HUES64 (cell line): ENCODE results near the gene CTIF.

ENCODE experiments used
- H3K27ac ChIP-seq: 2 replicates; pipeline ENCODE4 v1.7.0; 2013; ENCODE audit warnings: low read depth, low read length, inconsistent platforms
- H3K27me3 ChIP-seq: 2 replicates; pipeline ENCODE4 v1.6.1; 2013; ENCODE audit warnings: mild to moderate bottlenecking, low read length; ENCODE audit not compliant: insufficient read depth
- H3K36me3 ChIP-seq: 2 replicates; pipeline ENCODE4 v1.6.1; 2013; ENCODE audit warnings: mild to moderate bottlenecking, low read length; ENCODE audit not compliant: insufficient read depth
- H3K4me1 ChIP-seq: 2 replicates; pipeline ENCODE4 v1.6.1; 2013; ENCODE audit warnings: mild to moderate bottlenecking, low read length, moderate library complexity; ENCODE audit not compliant: insufficient read depth
- H3K4me3 ChIP-seq: 2 replicates; pipeline ENCODE4 v1.5.1; 2013; ENCODE audit warnings: mild to moderate bottlenecking, low read length, moderate library complexity
- H3K9ac ChIP-seq: 2 replicates; pipeline ENCODE4 v1.6.1; 2013; ENCODE audit warnings: mild to moderate bottlenecking, low read depth, low read length
- H3K9me3 ChIP-seq: 2 replicates; pipeline ENCODE4 v1.6.1; 2013; ENCODE audit warnings: low read depth, low read length; ENCODE audit not compliant: insufficient read depth
- WGBS: fragments of 150-250, 120-280 bp; methylation state at CpG from one replicate; pipeline ENCODE4 v1.1.7; 2013; ENCODE audit warnings: missing lambda C conversion rate; 5-methylcytosine and 5-hydroxymethylcytosine counted together

CTIF gene

GRCh38 chr18:48676756-48677368 lies 138.0 kb downstream of the CTIF start:
- WGBS = 46% methylated on average over 17 of the region's 17 CpGs
- Histone ChIP-seq H3K9ac (no peak overlapping the region), H3K27me3 (no peaks in the 10 kb centered on the region), H3K4me1 (0 out of 2 replicates have a peak, but pooled peaks cover 3% of the 10 kb centered on the region), H3K4me3 (no peak overlapping the region), H3K36me3 (no peaks in the 10 kb centered on the region), H3K27ac (no peak overlapping the region), H3K9me3 (no peaks in the 10 kb centered on the region)

- 0 out of 2 replicates have a peak, but pooled peaks cover 3% of the 10 kb centered on the region for H3K4me1 ChIP-seq
- H3K9me3 ChIP-seq = no peaks in the 10 kb centered on the region
- H3K9ac ChIP-seq = no peak overlapping the region
- H3K27me3 ChIP-seq = no peaks in the 10 kb centered on the region
- WGBS = 94% methylated on average over 16 of the region's 16 CpGs
- no peaks in the 10 kb centered on the region for H3K36me3 ChIP-seq
- H3K27ac ChIP-seq = no peak overlapping the region
- H3K4me3 ChIP-seq = no peak overlapping the region
Measured at GRCh38 chr18:48678237-48679115, 139.6 kb downstream of the CTIF start.

- 92% methylated on average over 3 of the region's 3 CpGs for WGBS
Measured at GRCh38 chr18:48679236-48679635, 140.4 kb downstream of the CTIF start.

DNA sequence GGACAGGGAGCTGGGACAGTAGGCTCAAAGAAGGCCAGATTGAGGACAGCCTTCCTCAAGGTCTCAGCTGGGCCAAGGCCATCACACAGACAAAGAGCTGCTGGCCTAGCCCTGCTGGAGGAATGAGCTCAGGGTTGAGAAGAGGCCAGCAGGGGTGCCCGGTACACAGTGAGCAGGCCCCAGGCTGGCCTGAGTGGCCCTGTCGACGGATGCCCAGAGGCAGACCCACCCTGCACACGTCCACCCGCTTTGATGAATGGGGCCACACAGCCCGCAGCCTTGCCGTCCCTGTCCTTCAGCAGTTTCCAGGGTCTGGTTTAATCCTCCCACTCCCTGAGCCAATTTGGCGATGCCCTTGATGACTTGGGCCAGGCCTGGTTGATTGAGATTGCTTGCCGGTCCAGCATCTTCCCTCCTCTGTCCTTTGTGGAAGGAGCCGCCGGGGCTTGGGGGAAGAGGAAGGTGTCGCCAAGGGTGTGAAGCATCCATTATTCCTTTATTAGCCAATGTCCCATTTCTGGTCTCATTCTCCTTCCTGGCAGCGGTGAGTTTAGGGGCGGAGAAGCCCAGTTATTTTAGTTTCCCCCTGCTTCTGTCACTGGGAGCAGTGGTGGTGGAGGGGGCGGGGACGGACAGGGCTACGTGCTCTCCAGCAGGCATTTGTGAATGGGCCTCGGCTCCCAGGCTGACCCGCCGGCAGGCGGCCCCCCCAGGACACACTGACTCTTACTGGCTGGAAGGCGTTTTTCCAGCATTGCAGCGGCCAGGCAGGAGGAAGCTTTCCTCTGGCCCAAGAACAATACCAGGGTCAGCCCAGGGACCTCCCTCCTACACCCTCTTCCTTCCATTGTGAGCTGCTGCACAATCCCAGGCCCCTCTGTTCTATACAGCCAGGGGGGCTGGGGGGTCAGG lies 141.8 kb downstream of the CTIF start:
- no peaks in the 10 kb centered on the region for H3K27me3 ChIP-seq
- WGBS = 84% methylated on average over 22 of the region's 23 CpGs

More at GRCh38 chr18:48679236-48679635, 140.4 kb downstream of the CTIF start:
- no peak overlapping the region for H3K27ac ChIP-seq
- H3K36me3 ChIP-seq = no peaks in the 10 kb centered on the region
- H3K9ac ChIP-seq = no peak overlapping the region
- 0 out of 2 replicates have a peak, but pooled peaks cover 3% of the 10 kb centered on the region for H3K4me1 ChIP-seq
- H3K27me3 ChIP-seq = no peaks in the 10 kb centered on the region
- no peaks in the 10 kb centered on the region for H3K9me3 ChIP-seq
- no peak overlapping the region for H3K4me3 ChIP-seq

DNA sequence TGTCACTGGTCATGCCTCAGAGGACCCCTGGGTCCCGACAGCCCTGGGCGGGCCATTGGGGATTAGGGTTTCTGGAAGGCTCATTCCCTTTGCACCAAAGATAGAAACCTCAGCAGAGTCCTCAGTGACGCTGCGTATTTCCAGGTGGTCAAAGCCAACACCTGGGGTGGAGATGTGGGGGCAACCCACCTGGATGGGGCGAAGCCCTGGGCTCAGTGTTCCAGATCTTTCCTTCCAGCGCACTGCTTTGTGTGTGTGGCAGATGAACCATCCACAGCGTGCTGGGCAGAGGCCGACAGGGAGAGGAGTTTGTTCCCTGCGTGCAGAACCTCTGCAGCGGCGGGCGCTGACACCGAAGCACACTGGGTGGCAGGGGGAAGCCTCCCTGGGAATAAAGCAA lies 143.9 kb downstream of the CTIF start:
- Histone ChIP-seq H3K36me3 (no peaks in the 10 kb centered on the region), H3K4me3 (no peak overlapping the region), H3K4me1 (no peaks in the 10 kb centered on the region), H3K9me3 (no peaks in the 10 kb centered on the region), H3K9ac (no peak overlapping the region), H3K27ac (no peak overlapping the region), H3K27me3 (no peaks in the 10 kb centered on the region)
- 97% methylated on average over 13 of the region's 13 CpGs for WGBS

More for the DNA sequence above, 141.8 kb downstream of the CTIF start:
- no peak overlapping the region for H3K4me3 ChIP-seq
- H3K9me3 ChIP-seq = no peaks in the 10 kb centered on the region
- H3K9ac ChIP-seq = no peak overlapping the region; the same call in 1 of the 2 replicates
- no peaks in the 10 kb centered on the region for H3K36me3 ChIP-seq
- H3K4me1 ChIP-seq = 0 out of 2 replicates have a peak, but pooled peaks cover under 1% of the 10 kb centered on the region
- H3K27ac ChIP-seq = no peak overlapping the region

DNA sequence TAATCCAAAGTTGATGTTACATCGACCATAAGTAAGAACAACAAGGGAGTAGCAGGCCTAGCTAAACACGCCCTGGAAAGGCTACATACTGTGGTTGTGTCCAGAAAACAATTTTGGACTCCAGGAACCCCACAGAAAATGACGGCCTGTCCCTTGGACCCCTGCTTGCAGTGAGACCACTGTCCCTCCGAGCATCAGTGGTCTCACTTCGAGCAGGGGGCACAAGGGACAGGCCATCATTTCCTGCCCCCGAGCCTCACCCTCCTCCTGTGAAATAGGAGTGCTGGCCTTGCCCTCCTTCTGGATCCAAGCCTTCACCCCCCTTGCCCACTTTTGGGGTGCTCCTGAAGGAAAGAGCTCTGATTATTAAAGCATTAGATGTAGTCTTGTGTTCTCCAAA lies 144.4 kb downstream of the CTIF start:
- H3K4me1 ChIP-seq = no peaks in the 10 kb centered on the region
- 95% methylated on average over 6 of the region's 6 CpGs for WGBS
- no peaks in the 10 kb centered on the region for H3K27me3 ChIP-seq
- H3K4me3 ChIP-seq = no peak overlapping the region
- H3K36me3 ChIP-seq = no peaks in the 10 kb centered on the region
- H3K9me3 ChIP-seq = no peaks in the 10 kb centered on the region
- no peak overlapping the region for H3K27ac ChIP-seq
- H3K9ac ChIP-seq = no peak overlapping the region

DNA sequence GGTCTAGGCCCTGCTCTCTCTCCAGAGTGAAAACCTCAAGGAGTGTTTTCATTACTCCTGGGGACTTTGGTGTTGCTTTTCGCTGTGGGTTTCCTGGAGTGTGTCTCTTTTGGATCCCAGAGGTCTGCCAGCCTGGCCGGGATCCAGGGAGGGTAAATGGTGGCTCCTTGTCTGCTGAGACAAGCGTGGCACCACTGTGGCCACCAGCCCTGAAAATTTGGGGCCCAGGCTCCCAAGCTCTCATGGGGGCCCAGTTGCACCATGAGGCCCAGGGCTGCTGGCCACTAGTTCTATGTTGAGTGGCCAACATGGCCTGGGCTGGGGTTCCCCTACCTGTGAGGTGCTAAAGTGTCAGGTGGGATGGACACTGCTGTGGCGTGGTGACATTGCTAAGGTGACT lies 144.8 kb downstream of the CTIF start:
- WGBS = 93% methylated on average over 4 of the region's 4 CpGs
- no peaks in the 10 kb centered on the region for H3K36me3 ChIP-seq
- no peaks in the 10 kb centered on the region for H3K27me3 ChIP-seq
- no peaks in the 10 kb centered on the region for H3K9me3 ChIP-seq
- no peak overlapping the region for H3K4me3 ChIP-seq
- H3K9ac ChIP-seq = no peak overlapping the region
- H3K27ac ChIP-seq = no peak overlapping the region
- H3K4me1 ChIP-seq = no peaks in the 10 kb centered on the region

- Histone ChIP-seq H3K27me3 (no peaks in the 10 kb centered on the region), H3K4me3 (no peak overlapping the region), H3K36me3 (no peaks in the 10 kb centered on the region), H3K4me1 (no peaks in the 10 kb centered on the region), H3K9ac (no peak overlapping the region), H3K27ac (no peak overlapping the region), H3K9me3 (no peaks in the 10 kb centered on the region)
- WGBS = 95% methylated on average over 10 of the region's 10 CpGs
Measured at GRCh38 chr18:48687346-48688042, 148.7 kb downstream of the CTIF start.

- no peak overlapping the region for H3K9ac ChIP-seq
Measured at GRCh38 chr18:48688961-48689360, 150.1 kb downstream of the CTIF start.

DNA sequence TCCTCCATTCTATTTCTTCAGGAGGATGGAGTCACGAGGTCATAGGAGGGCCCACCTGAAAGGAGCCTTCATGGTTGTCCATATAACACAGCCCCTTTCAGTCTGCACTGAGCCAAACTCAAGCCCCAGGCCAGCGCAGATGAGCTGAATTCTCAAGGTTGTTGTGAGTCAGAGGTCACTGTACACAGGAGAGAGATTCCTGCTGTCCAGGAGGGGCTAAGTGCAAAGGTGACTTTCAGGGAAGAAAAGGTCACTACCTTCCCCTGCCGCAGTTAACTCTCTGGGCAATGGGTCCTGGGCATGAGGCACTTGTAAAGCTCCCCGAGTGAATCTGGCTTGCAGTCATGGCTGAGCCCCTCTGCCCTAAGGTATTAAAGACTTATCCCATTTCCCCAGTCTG lies 150.7 kb downstream of the CTIF start:
- H3K9me3 ChIP-seq = no peaks in the 10 kb centered on the region
- no peaks in the 10 kb centered on the region for H3K4me1 ChIP-seq
- no peaks in the 10 kb centered on the region for H3K36me3 ChIP-seq
- WGBS = 94% methylated on average over 4 of the region's 4 CpGs
- no peak overlapping the region for H3K9ac ChIP-seq
- no peaks in the 10 kb centered on the region for H3K27me3 ChIP-seq
- no peak overlapping the region for H3K4me3 ChIP-seq
- no peak overlapping the region for H3K27ac ChIP-seq

More at GRCh38 chr18:48688961-48689360, 150.1 kb downstream of the CTIF start:
- H3K27ac ChIP-seq = no peak overlapping the region
- no peaks in the 10 kb centered on the region for H3K27me3 ChIP-seq
- H3K9me3 ChIP-seq = no peaks in the 10 kb centered on the region
- no peaks in the 10 kb centered on the region for H3K36me3 ChIP-seq
- H3K4me1 ChIP-seq = no peaks in the 10 kb centered on the region
- no peak overlapping the region for H3K4me3 ChIP-seq
- 95% methylated on average over 9 of the region's 9 CpGs for WGBS
